ENCODE data around the gene ZNF343.

Gene ZNF343

GRCh38 chr20:2470423-2471193, 38.1 kb downstream of the ZNF343 start, which contains the start of gene SNRPB:
Gene SNRPB, minus strand, starts transcription at chr20:2470789. Its CDS starts 99 bp downstream, at chr20:2470690.
- TF ChIP-seq CTCF (IDR thresholded peaks at IDR 0.05; ENCODE audit: extremely low read depth, insufficient read depth, missing control alignments), result no peak
- in situ Hi-C loops (cut with MboI; ENCODE audit: low pct_unique_long_range_greater_than_20kb, low sequenced_read_pairs, unreplicated experiment), result no loop called here

GRCh38 chr20:2469991-2470422, 38.7 kb downstream of the ZNF343 start:
- no peak for TF ChIP-seq CTCF (IDR thresholded peaks at IDR 0.05; ENCODE audit: extremely low read depth, insufficient read depth, missing control alignments)
- peak; percentile 76 for DNase-seq (ENCODE audit: low spot score)
- in situ Hi-C loops (cut with MboI; ENCODE audit: low pct_unique_long_range_greater_than_20kb, low sequenced_read_pairs, unreplicated experiment), result no loop called here

More at GRCh38 chr20:2470423-2471193, 38.1 kb downstream of the ZNF343 start, which contains the start of gene SNRPB:
- peak; percentile 96 for DNase-seq (ENCODE audit: low spot score)

GRCh38 chr20:2468581-2469407, 39.9 kb downstream of the ZNF343 start:
- DNase-seq (ENCODE audit: low spot score), result no peak
- no peak for TF ChIP-seq CTCF (IDR thresholded peaks at IDR 0.05; ENCODE audit: extremely low read depth, insufficient read depth, missing control alignments)
- in situ Hi-C loops (cut with MboI; ENCODE audit: low pct_unique_long_range_greater_than_20kb, low sequenced_read_pairs, unreplicated experiment), result no loop called here

GRCh38 chr20:2467412-2467811, 41.3 kb downstream of the ZNF343 start:
- in situ Hi-C loops (cut with MboI; ENCODE audit: low pct_unique_long_range_greater_than_20kb, low sequenced_read_pairs, unreplicated experiment), result no loop called here
- no peak for DNase-seq (ENCODE audit: low spot score)
- no peak for TF ChIP-seq CTCF (IDR thresholded peaks at IDR 0.05; ENCODE audit: extremely low read depth, insufficient read depth, missing control alignments)

GRCh38 chr20:2465100-2465499, 43.6 kb downstream of the ZNF343 start:
- TF ChIP-seq CTCF (IDR thresholded peaks at IDR 0.05; ENCODE audit: extremely low read depth, insufficient read depth, missing control alignments), result no peak
- in situ Hi-C loops (cut with MboI; ENCODE audit: low pct_unique_long_range_greater_than_20kb, low sequenced_read_pairs, unreplicated experiment), result no loop called here
- DNase-seq (ENCODE audit: low spot score), result no peak

GRCh38 chr20:2463616-2464365, 44.9 kb downstream of the ZNF343 start:
- no peak for DNase-seq (ENCODE audit: low spot score)
- TF ChIP-seq CTCF (IDR thresholded peaks at IDR 0.05; ENCODE audit: extremely low read depth, insufficient read depth, missing control alignments), result no peak

More at GRCh38 chr20:2463616-2464365, 44.9 kb downstream of the ZNF343 start:
- in situ Hi-C loops (cut with MboI; ENCODE audit: low pct_unique_long_range_greater_than_20kb, low sequenced_read_pairs, unreplicated experiment), result no loop called here

Data from GM13977 (cell line).